ENCODE data around the gene CPEB1.

Gene CPEB1

GRCh38 chr15:82680200-82681102 lies 33.3 kb upstream of the CPEB1 start:
- DNase-seq: peak; percentile 85
- Mint-ChIP-seq H3K9me3 (peaks cover 4% of the 10 kb centered on the region), H3K27ac (no peak overlapping the region), H3K27me3 (ENCODE audit: low read depth, poor library complexity) (peaks cover 91% of the 10 kb centered on the region), H3K4me3 (peak overlapping the region; percentile 89), H3K36me3 (ENCODE audit: low read depth) (no peaks in the 10 kb centered on the region), H3K4me1 (peaks cover 9% of the 10 kb centered on the region)
- TF ChIP-seq CTCF (IDR thresholded peaks at IDR 0.05): no peak

- Mint-ChIP-seq H3K4me1 (peaks cover 9% of the 10 kb centered on the region), H3K9me3 (peaks cover 4% of the 10 kb centered on the region), H3K36me3 (ENCODE audit: low read depth) (no peaks in the 10 kb centered on the region), H3K27me3 (ENCODE audit: low read depth, poor library complexity) (peaks cover 90% of the 10 kb centered on the region), H3K4me3 (peak overlapping the region; percentile 89), H3K27ac (no peak overlapping the region)
- DNase-seq: no peak
- TF ChIP-seq CTCF (IDR thresholded peaks at IDR 0.05): no peak
Measured at GRCh38 chr15:82679626-82680199, 32.5 kb upstream of the CPEB1 start.

DNA sequence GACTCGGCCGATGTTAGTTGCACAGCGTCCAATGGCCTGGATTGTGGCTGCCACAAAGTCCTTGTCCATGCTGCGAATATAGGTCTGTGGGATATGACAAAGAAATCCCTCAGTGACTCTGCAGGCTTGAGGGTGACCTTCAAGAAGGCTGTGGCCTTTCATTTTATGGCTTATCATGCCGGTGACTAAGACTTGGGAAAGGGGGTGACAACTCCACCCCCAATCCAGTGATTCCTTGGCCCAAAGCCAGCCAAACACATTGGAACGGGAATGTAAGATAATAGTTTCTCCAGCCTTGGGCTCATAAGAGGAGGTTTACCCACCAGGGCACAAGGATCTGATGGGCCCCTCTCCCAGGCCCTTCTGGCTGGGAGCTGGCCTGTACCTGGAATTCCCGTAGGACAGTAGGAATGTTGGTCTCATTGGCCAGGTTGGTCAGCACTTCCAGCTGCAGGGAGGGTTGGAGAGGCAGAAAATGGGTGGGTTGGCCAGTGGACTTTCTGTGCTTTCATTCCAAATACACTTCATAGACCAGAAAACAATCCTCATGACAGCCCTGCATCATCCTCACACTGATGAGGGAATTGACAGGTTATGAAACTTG lies 30.7 kb upstream of the CPEB1 start:
- no peak overlapping the region for H3K27ac Mint-ChIP-seq
- peaks cover 4% of the 10 kb centered on the region for H3K9me3 Mint-ChIP-seq
- H3K4me3 Mint-ChIP-seq: no peak overlapping the region
- peaks cover 9% of the 10 kb centered on the region for H3K4me1 Mint-ChIP-seq
- DNase-seq: no peak
- peaks cover 77% of the 10 kb centered on the region for H3K27me3 Mint-ChIP-seq (ENCODE audit: low read depth, poor library complexity)
- H3K36me3 Mint-ChIP-seq (ENCODE audit: low read depth): no peaks in the 10 kb centered on the region
- TF ChIP-seq CTCF (IDR thresholded peaks at IDR 0.05): no peak

DNA sequence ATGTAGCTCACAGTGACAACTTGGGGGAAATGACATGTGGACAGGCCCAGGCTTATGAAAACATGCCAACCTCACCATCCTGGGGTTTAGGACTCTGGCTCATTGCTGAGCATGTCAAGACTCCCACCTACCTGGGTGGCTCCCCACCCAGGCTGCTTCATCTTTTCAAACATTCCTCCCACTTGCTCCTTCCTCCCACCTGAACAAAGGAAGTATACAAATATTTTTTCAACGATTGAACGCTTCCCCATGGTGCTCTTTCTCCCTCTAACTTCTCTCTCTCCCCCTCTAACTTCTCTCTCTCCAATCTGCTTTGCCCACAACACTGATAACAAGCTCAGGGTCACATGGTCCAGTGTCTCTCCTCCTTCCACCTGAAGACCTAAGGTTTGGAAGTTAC lies 27.7 kb upstream of the CPEB1 start:
- no peak overlapping the region for H3K4me3 Mint-ChIP-seq
- H3K27me3 Mint-ChIP-seq (ENCODE audit: low read depth, poor library complexity): peaks cover 71% of the 10 kb centered on the region
- no peaks in the 10 kb centered on the region for H3K4me1 Mint-ChIP-seq
- H3K36me3 Mint-ChIP-seq (ENCODE audit: low read depth): no peaks in the 10 kb centered on the region
- H3K9me3 Mint-ChIP-seq: no peaks in the 10 kb centered on the region
- H3K27ac Mint-ChIP-seq: no peak overlapping the region
- no peak for DNase-seq
- TF ChIP-seq CTCF (IDR thresholded peaks at IDR 0.05): no peak

GRCh38 chr15:82670699-82671098 lies 23.5 kb upstream of the CPEB1 start:
- Mint-ChIP-seq H3K27me3 (ENCODE audit: low read depth, poor library complexity) (peaks cover 49% of the 10 kb centered on the region), H3K27ac (no peak overlapping the region), H3K9me3 (no peaks in the 10 kb centered on the region), H3K36me3 (ENCODE audit: low read depth) (no peaks in the 10 kb centered on the region), H3K4me3 (no peak overlapping the region), H3K4me1 (no peaks in the 10 kb centered on the region)
- no peak for DNase-seq
- no peak for TF ChIP-seq CTCF (IDR thresholded peaks at IDR 0.05)
